COLO668 (cell line): ENCODE data around the gene WDR11.
A peak's percentile ranks its signal among the peaks of the same experiment; 100 is the strongest.

Source experiments
- DNase-seq: peaks from one replicate; lab custom pipeline; 2025; ENCODE audit not compliant: unreplicated experiment; lab: John Stamatoyannopoulos, UW

The WDR11 gene

GRCh38 chr10:120942806-120943413 is 91.7 kb downstream of the WDR11 start:
- DNase-seq, result peak; percentile 51

- no peak for DNase-seq
Observed at GRCh38 chr10:120943542-120943941, 92.4 kb downstream of the WDR11 start.

GRCh38 chr10:120944586-120945125 is 93.5 kb downstream of the WDR11 start:
- no peak for DNase-seq

- DNase-seq, result no peak
Observed at GRCh38 chr10:120945182-120945581, 94.0 kb downstream of the WDR11 start.

- no peak for DNase-seq
Observed at GRCh38 chr10:120945801-120946302, 94.7 kb downstream of the WDR11 start.

- DNase-seq, result no peak
Observed at GRCh38 chr10:120946497-120946896, 95.3 kb downstream of the WDR11 start.

GRCh38 chr10:120948889-120949608 is 97.9 kb downstream of the WDR11 start:
- DNase-seq, result peak; percentile 69

GRCh38 chr10:120949609-120950031 is 98.5 kb downstream of the WDR11 start:
- no peak for DNase-seq

- no peak for DNase-seq
Observed at GRCh38 chr10:120950051-120950561, 98.9 kb downstream of the WDR11 start.

- no peak for DNase-seq
Observed at GRCh38 chr10:120951288-120951687, 100.1 kb downstream of the WDR11 start.

GRCh38 chr10:120953897-120954296 is 102.7 kb downstream of the WDR11 start:
- DNase-seq, result peak; percentile 1
